ENCODE results near the gene ZNF540. TPM values are rescaled to one million over a fixed set of nuclear protein-coding genes. Genes with fewer than 3 reads are reported as not detected.

ZNF540 gene
- total RNA-seq (10 to 100 TPM; 11.7 to 14.7 (median 13.8) TPM), total RNA-seq (1.5 to 42.6 (median 21.3) reads per million in 29 experiments)
- total RNA-seq (2013) = 13.2 TPM

- peak; percentile 79 to 95 (median 92) for DNase-seq
- Mint-ChIP-seq H3K4me3 (peak within 1 kb of the TSS; percentile 91 to 99 (median 98)), H3K36me3 (peaks cover 50% of the 10 kb centered on the region), H3K9me3 (peaks cover 10 to 24% (median 14%) of the 10 kb centered on the region in 3 donors), H3K4me1 (peaks cover 37 to 45% (median 41%) of the 10 kb centered on the region in 3 donors), H3K27me3 (no peaks in the 10 kb centered on the region), H3K27ac (peak within 1 kb of the TSS; percentile 94 to 99)
- Histone ChIP-seq H3K9me3 (no peaks in the 10 kb centered on the region), H3K4me3 (ENCODE audit: control insufficient read depth in 1 of 2, extremely low read depth in 1 of 2, low read length in 1 of 2) (peak within 1 kb of the TSS; percentile 82 to 90), H3K4me1 (ENCODE audit: control insufficient read depth in 1 of 2, extremely low read depth in 1 of 2, insufficient read depth in 2 of 2, low read length in 2 of 2) (peaks cover 6 to 16% of the 10 kb centered on the region in 2 experiments), H3K36me3 (ENCODE audit: control insufficient read depth in 2 of 2, extremely low read depth in 1 of 2, insufficient read depth in 1 of 2, low read length in 1 of 2) (peaks cover 0 to 16% of the 10 kb centered on the region in 2 donors), H3K27me3 (replicated peaks in 1 of 2; ENCODE audit: control insufficient read depth in 2 of 2, extremely low read depth in 1 of 2, insufficient read depth in 2 of 2, low read length in 1 of 2) (no peaks in the 10 kb centered on the region), H3K27ac (ENCODE audit: low read length) (peak within 1 kb of the TSS; percentile 99)
- CTCF ChIA-PET = interaction anchor here in 1 of 2 donors (0.5 to 1.3 kb wide), 6 partner anchors 88 to 744 kb away, joined by 3 to 9 read pairs (median 4); partner anchors contain the start of genes ZNF569, ZNF573 and ZNF793
- POLR2A ChIA-PET = interaction anchor here (0.6 to 1.8 kb wide), 12 partner anchors 21 to 744 kb away, joined by 3 to 9 read pairs (median 4); partner anchors contain the start of genes ZNF345 (in 1 of the 2), ZNF527 (in 1 of the 2), ZNF569 (in 1 of the 2) and ZNF570 (in 1 of the 2)
- WGBS (ENCODE audit: insufficient coverage) = under 1% methylated on average over 48 of the region's 53 CpGs
- ATAC-seq (replicated peaks in 1 of 4) = peak; percentile 95 to 99 (median 98)
Measured at GRCh38 chr19:37594304-37594981, at the start of gene ZNF540, which contains the start of gene ZNF571. Gene ZNF540 (plus strand): TSS chr19:37594876. CDS start chr19:37598448, 3,572 bp downstream. Gene ZNF571 (minus strand): TSS chr19:37594792. CDS start chr19:37586676, 8,116 bp downstream.

DNA sequence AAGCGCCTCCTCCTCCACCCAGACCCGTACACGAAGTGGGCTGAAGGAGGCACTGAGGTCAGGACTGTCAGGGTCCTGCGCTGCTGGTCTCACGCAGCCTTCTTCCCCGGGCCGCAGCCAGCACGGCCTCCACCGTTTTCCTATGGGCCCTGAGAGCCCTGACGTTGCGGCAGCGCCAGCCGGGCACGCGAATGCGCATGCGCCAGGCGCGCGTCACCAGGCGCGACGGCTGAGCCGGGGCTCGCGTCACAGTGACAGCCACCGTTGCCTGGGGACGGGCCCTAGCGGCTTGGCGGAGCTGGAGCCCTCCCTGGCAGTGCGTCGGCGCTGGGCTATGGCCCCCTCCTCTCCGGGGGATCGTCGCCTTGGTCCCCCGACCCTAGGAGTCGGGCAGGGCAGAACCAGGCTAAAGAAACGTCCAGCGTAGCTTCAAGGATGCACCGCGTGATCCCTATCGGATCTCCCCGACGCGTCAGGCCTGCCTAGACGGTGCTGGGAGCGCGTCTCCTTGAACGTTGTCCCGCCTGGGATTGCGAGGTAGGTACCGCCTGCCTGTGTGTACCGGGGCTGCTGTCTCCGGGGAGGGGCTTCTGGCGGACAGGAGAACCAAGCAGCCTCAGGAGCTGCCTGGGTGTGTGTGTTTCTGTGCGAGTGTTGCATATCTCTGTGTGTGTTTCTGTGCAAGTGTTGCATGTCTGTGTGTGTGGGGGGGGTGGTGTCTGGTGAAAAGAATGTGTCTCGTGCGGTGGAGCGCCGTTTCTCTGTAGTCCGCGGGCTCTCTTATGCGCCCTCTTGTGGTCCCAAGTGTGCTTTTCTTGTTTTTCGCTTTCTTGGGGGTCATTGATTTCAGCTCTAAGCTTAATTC lies 43.3 kb upstream of the ZNF540 start:
- Mint-ChIP-seq H3K27ac (no peak overlapping the region), H3K36me3 (peaks cover 26% of the 10 kb centered on the region), H3K27me3 (peaks cover 0 to 3% of the 10 kb centered on the region in 2 donors), H3K4me1 (peaks cover 0 to 3% (median 2%) of the 10 kb centered on the region in 3 donors), H3K4me3 (peak overlapping the region; percentile 68 to 78 (median 75)), H3K9me3 (peaks cover 15 to 56% (median 45%) of the 10 kb centered on the region in 3 donors)
- ChIA-PET CTCF (interaction anchor here in 1 of 2 donors (0.7 kb wide), 1 partner anchor 144 kb away, joined by 4 read pairs; no protein-coding TSS in a partner anchor), POLR2A (no interaction called here)
- H3K27ac ChIP-seq (ENCODE audit: low read length) = no peak overlapping the region
- H3K4me3 ChIP-seq (ENCODE audit: control insufficient read depth in 1 of 2, extremely low read depth in 1 of 2, low read length in 1 of 2) = peak overlapping the region; percentile 39 to 85
- H3K36me3 ChIP-seq (ENCODE audit: control insufficient read depth in 2 of 2, extremely low read depth in 1 of 2, insufficient read depth in 1 of 2, low read length in 1 of 2) = no peaks in the 10 kb centered on the region
- peak in 3 of 4 experiments; percentile 36 to 74 (median 37) for ATAC-seq (replicated peaks in 1 of 4)
- peaks cover 2% of the 10 kb centered on the region for H3K9me3 ChIP-seq
- peak in 32 of 35 experiments; percentile 7 to 70 (median 40) for DNase-seq
- peaks cover 3 to 6% of the 10 kb centered on the region in 2 experiments for H3K4me1 ChIP-seq (ENCODE audit: control insufficient read depth in 1 of 2, extremely low read depth in 1 of 2, insufficient read depth in 2 of 2, low read length in 2 of 2)
- 11% methylated on average over 60 of the region's 65 CpGs for WGBS (ENCODE audit: insufficient coverage)
- peaks cover 0 to 5% of the 10 kb centered on the region in 2 experiments for H3K27me3 ChIP-seq (replicated peaks in 1 of 2; ENCODE audit: control insufficient read depth in 2 of 2, extremely low read depth in 1 of 2, insufficient read depth in 2 of 2, low read length in 1 of 2)

GRCh38 chr19:37563518-37563917 lies 31.2 kb upstream of the ZNF540 start:
- WGBS (ENCODE audit: insufficient coverage) = no CpG with 5 or more reads among the region's 3 CpGs
- H3K27ac Mint-ChIP-seq = no peak overlapping the region
- H3K4me3 ChIP-seq (ENCODE audit: control insufficient read depth in 1 of 2, extremely low read depth in 1 of 2, low read length in 1 of 2) = no peak overlapping the region
- no peaks in the 10 kb centered on the region for H3K27me3 Mint-ChIP-seq
- H3K27ac ChIP-seq (ENCODE audit: low read length) = no peak overlapping the region
- H3K36me3 Mint-ChIP-seq = peaks cover 70% of the 10 kb centered on the region
- H3K4me1 ChIP-seq (ENCODE audit: control insufficient read depth in 1 of 2, extremely low read depth in 1 of 2, insufficient read depth in 2 of 2, low read length in 2 of 2) = no peaks in the 10 kb centered on the region
- ATAC-seq (replicated peaks in 1 of 4) = no peak
- no peak for DNase-seq
- no peak overlapping the region for H3K4me3 Mint-ChIP-seq
- no peaks in the 10 kb centered on the region for H3K27me3 ChIP-seq (replicated peaks in 1 of 2; ENCODE audit: control insufficient read depth in 2 of 2, extremely low read depth in 1 of 2, insufficient read depth in 2 of 2, low read length in 1 of 2)
- ChIA-PET CTCF (no interaction called here), POLR2A (no interaction called here)
- H3K36me3 ChIP-seq (ENCODE audit: control insufficient read depth in 2 of 2, extremely low read depth in 1 of 2, insufficient read depth in 1 of 2, low read length in 1 of 2) = peaks cover 0 to 9% of the 10 kb centered on the region in 2 donors
- H3K9me3 Mint-ChIP-seq = peaks cover 21 to 71% (median 50%) of the 10 kb centered on the region in 3 donors
- H3K9me3 ChIP-seq = peaks cover 55% of the 10 kb centered on the region
- H3K4me1 Mint-ChIP-seq = no peaks in the 10 kb centered on the region

- no peaks in the 10 kb centered on the region for H3K4me1 Mint-ChIP-seq
- no peak overlapping the region for H3K27ac Mint-ChIP-seq
- H3K36me3 ChIP-seq (ENCODE audit: control insufficient read depth in 2 of 2, extremely low read depth in 1 of 2, insufficient read depth in 1 of 2, low read length in 1 of 2) = peaks cover 4 to 9% of the 10 kb centered on the region in 2 donors
- no peaks in the 10 kb centered on the region for H3K4me1 ChIP-seq (ENCODE audit: control insufficient read depth in 1 of 2, extremely low read depth in 1 of 2, insufficient read depth in 2 of 2, low read length in 2 of 2)
- H3K9me3 Mint-ChIP-seq = peaks cover 25 to 71% (median 53%) of the 10 kb centered on the region in 3 donors
- DNase-seq (peak in 1 of 35 experiments; percentile 4), ATAC-seq (replicated peaks in 1 of 4) (no peak)
- POLR2A ChIA-PET = no interaction called here
- WGBS (ENCODE audit: insufficient coverage) = no CpG with 5 or more reads among the region's 7 CpGs
- H3K36me3 Mint-ChIP-seq = peaks cover 72% of the 10 kb centered on the region
- H3K27ac ChIP-seq (ENCODE audit: low read length) = no peak overlapping the region
- peaks cover 53% of the 10 kb centered on the region for H3K9me3 ChIP-seq
- no peak overlapping the region for H3K4me3 Mint-ChIP-seq
- H3K4me3 ChIP-seq (ENCODE audit: control insufficient read depth in 1 of 2, extremely low read depth in 1 of 2, low read length in 1 of 2) = no peak overlapping the region
- CTCF ChIA-PET = no interaction called here
- no peaks in the 10 kb centered on the region for H3K27me3 ChIP-seq (replicated peaks in 1 of 2; ENCODE audit: control insufficient read depth in 2 of 2, extremely low read depth in 1 of 2, insufficient read depth in 2 of 2, low read length in 1 of 2)
- no peaks in the 10 kb centered on the region for H3K27me3 Mint-ChIP-seq
Measured at GRCh38 chr19:37564624-37565369, 29.9 kb upstream of the ZNF540 start.

- no peak for DNase-seq
- CTCF ChIA-PET = no interaction called here
- no peaks in the 10 kb centered on the region for H3K4me1 ChIP-seq (ENCODE audit: control insufficient read depth in 1 of 2, extremely low read depth in 1 of 2, insufficient read depth in 2 of 2, low read length in 2 of 2)
- H3K4me3 ChIP-seq (ENCODE audit: control insufficient read depth in 1 of 2, extremely low read depth in 1 of 2, low read length in 1 of 2) = no peak overlapping the region
- Mint-ChIP-seq H3K9me3 (peaks cover 29 to 75% (median 58%) of the 10 kb centered on the region in 3 donors), H3K27ac (no peak overlapping the region), H3K4me1 (no peaks in the 10 kb centered on the region), H3K4me3 (no peak overlapping the region), H3K36me3 (peaks cover 76% of the 10 kb centered on the region), H3K27me3 (no peaks in the 10 kb centered on the region)
- no peaks in the 10 kb centered on the region for H3K27me3 ChIP-seq (replicated peaks in 1 of 2; ENCODE audit: control insufficient read depth in 2 of 2, extremely low read depth in 1 of 2, insufficient read depth in 2 of 2, low read length in 1 of 2)
- POLR2A ChIA-PET = no interaction called here
- H3K9me3 ChIP-seq = peaks cover 57% of the 10 kb centered on the region
- H3K36me3 ChIP-seq (ENCODE audit: control insufficient read depth in 2 of 2, extremely low read depth in 1 of 2, insufficient read depth in 1 of 2, low read length in 1 of 2) = peaks cover 5 to 9% of the 10 kb centered on the region in 2 donors
- ATAC-seq (replicated peaks in 1 of 4) = no peak
- no peak overlapping the region for H3K27ac ChIP-seq (ENCODE audit: low read length)
Measured at GRCh38 chr19:37565370-37565669, 29.4 kb upstream of the ZNF540 start.
